ENCODE results near the gene NFU1. TPM values are rescaled to one million over a fixed set of nuclear protein-coding genes. Genes with fewer than 3 reads are reported as not detected.
A peak's percentile ranks its signal among the peaks of the same experiment; 100 is the strongest.
"Not testable (repeated sequence)": the region's sequence is repeated elsewhere in the genome, so short reads cannot be mapped to it uniquely, and the experiment has no call there.

The NFU1 gene
- total RNA-seq, 1 donor from 2014 or later: 42.9 TPM

- Histone ChIP-seq H3K4me3 (no peak overlapping the region), H3K27ac (no peak overlapping the region), H3K27me3 (no peaks in the 10 kb centered on the region), H3K36me3 (no peaks in the 10 kb centered on the region), H3K9me3 (no peaks in the 10 kb centered on the region), H3K4me1 (no peaks in the 10 kb centered on the region)
- ATAC-seq (no peak), DNase-seq (no peak)
- intact Hi-C loops (cut with DNase I): no loop called here
- TF ChIP-seq, protein P1, sequence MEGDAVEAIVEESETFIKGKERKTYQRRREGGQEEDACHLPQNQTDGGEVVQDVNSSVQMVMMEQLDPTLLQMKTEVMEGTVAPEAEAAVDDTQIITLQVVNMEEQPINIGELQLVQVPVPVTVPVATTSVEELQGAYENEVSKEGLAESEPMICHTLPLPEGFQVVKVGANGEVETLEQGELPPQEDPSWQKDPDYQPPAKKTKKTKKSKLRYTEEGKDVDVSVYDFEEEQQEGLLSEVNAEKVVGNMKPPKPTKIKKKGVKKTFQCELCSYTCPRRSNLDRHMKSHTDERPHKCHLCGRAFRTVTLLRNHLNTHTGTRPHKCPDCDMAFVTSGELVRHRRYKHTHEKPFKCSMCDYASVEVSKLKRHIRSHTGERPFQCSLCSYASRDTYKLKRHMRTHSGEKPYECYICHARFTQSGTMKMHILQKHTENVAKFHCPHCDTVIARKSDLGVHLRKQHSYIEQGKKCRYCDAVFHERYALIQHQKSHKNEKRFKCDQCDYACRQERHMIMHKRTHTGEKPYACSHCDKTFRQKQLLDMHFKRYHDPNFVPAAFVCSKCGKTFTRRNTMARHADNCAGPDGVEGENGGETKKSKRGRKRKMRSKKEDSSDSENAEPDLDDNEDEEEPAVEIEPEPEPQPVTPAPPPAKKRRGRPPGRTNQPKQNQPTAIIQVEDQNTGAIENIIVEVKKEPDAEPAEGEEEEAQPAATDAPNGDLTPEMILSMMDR (IDR thresholded peaks at IDR 0.05): no peak
Measured at GRCh38 chr2:69452687-69453086, 15.5 kb upstream of the NFU1 start.

DNA sequence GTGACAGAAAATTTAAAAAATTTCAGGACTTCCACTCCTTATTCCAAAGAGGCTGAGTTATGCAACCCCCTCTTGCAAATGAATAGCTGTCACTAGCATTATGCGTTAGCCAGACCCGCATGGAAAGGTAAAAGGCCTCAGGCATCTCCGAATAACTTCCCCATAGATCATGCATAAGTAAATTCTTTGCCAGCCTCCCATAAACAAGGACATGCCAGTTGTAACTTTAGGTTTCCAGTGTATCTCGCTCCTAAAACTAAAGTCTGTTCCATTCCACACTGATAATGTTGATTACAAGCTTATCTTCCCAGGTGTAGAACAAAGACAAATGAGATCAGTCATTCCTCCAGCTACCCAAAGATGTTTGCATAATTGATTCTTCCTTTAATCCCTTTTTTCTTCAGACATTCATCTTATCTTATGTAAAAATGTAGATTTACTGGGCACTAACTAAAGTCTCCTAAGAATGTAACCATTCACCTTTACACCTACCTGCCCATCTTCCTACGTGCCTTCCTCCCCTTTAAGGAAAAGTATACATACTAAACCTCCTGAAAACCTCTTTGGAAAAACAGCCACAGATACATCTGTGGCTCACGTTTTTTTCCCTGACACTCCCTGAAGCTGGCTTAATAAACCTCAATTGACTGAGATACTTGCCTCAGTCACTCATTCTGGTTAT lies 13.6 kb upstream of the NFU1 start:
- TF ChIP-seq, protein P1 (IDR thresholded peaks at IDR 0.05): no peak
- Histone ChIP-seq H3K27me3 (no peaks in the 10 kb centered on the region), H3K27ac (no peak overlapping the region), H3K4me1 (no peaks in the 10 kb centered on the region), H3K4me3 (no peak overlapping the region), H3K36me3 (no peaks in the 10 kb centered on the region), H3K9me3 (no peaks in the 10 kb centered on the region)
- ATAC-seq (no peak), DNase-seq (no peak)
- intact Hi-C loops (cut with DNase I): no loop called here

GRCh38 chr2:69449906-69450305 lies 12.7 kb upstream of the NFU1 start:
- H3K4me1 ChIP-seq: no peaks in the 10 kb centered on the region
- TF ChIP-seq, protein P1 (IDR thresholded peaks at IDR 0.05): no peak
- no peaks in the 10 kb centered on the region for H3K27me3 ChIP-seq
- intact Hi-C loops (cut with DNase I): no loop called here
- DNase-seq (no peak), ATAC-seq (no peak)
- no peak overlapping the region for H3K4me3 ChIP-seq
- H3K27ac ChIP-seq: no peak overlapping the region
- no peaks in the 10 kb centered on the region for H3K9me3 ChIP-seq
- H3K36me3 ChIP-seq: no peaks in the 10 kb centered on the region

GRCh38 chr2:69443673-69444072 lies 6.4 kb upstream of the NFU1 start:
- H3K4me3 ChIP-seq; H3K27me3 ChIP-seq; ATAC-seq; intact Hi-C loops (cut with DNase I); DNase-seq; H3K36me3 ChIP-seq; H3K27ac ChIP-seq; H3K4me1 ChIP-seq; H3K9me3 ChIP-seq: not testable (repeated sequence)

DNA sequence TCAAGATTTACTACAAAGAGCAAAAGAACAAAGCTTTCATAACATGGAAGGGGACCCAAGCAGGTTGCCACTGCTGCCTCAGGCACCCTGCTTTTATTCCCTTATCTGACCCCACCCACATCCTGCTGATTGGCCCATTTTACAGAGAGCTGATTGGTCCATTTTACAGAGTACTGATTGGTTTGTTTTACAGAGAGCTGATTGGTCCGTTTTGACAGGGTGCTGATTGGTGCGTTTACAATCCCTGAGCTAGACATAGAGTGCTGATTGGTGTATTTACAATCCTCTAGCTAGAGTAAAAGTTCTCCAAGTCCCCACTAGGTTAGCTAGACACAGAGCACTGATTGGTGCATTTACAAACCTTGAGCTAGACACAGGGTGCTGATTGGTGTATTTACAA lies 2.3 kb upstream of the NFU1 start:
- ATAC-seq; H3K9me3 ChIP-seq; H3K27me3 ChIP-seq; DNase-seq; H3K4me3 ChIP-seq; intact Hi-C loops (cut with DNase I); H3K36me3 ChIP-seq; H3K27ac ChIP-seq: not testable (repeated sequence)
- H3K4me1 ChIP-seq: peaks cover 13% of the 10 kb centered on the region

GRCh38 chr2:69438580-69438979 lies 1.3 kb upstream of the NFU1 start:
- ATAC-seq: no peak
- Histone ChIP-seq H3K4me3 (no peak overlapping the region), H3K36me3 (no peaks in the 10 kb centered on the region), H3K27ac (peak overlapping the region; percentile 96), H3K4me1 (peaks cover 13% of the 10 kb centered on the region), H3K9me3 (no peaks in the 10 kb centered on the region), H3K27me3 (no peaks in the 10 kb centered on the region)
- no peak for DNase-seq
- TF ChIP-seq, protein P1 (IDR thresholded peaks at IDR 0.05): no peak
- intact Hi-C loops (cut with DNase I): no loop called here

- TF ChIP-seq, protein P1 (IDR thresholded peaks at IDR 0.05): no peak
- no peak for DNase-seq
Measured at GRCh38 chr2:69437751-69438154, 518 bp upstream of the NFU1 start.

More at GRCh38 chr2:69437751-69438154, 518 bp upstream of the NFU1 start:
- intact Hi-C loops (cut with DNase I): no loop called here
- Histone ChIP-seq H3K4me3 (peak overlapping the region; percentile 93), H3K27me3 (no peaks in the 10 kb centered on the region), H3K4me1 (peaks cover 13% of the 10 kb centered on the region), H3K9me3 (no peaks in the 10 kb centered on the region), H3K27ac (peak overlapping the region; percentile 96), H3K36me3 (no peaks in the 10 kb centered on the region)
- ATAC-seq: peak; percentile 53

Measured in upper lobe of right lung (tissue), 1 donor.